Trophoblast cell (in vitro differentiated cells and primary cell): ENCODE data around the gene FKBP11.
A peak's percentile ranks its signal among the peaks of the same experiment; 100 is the strongest.

Source experiments
- DNase-seq, 2 donors: peaks; one replicate each; pipeline ENCODE4 v3.0.0-alpha.2; 2016
- H2AFZ ChIP-seq: 2 replicates; pipeline ENCODE4 v1.6.1; 2013; ENCODE audit warnings: low read length, moderate library complexity, mild to moderate bottlenecking; ENCODE audit not compliant: insufficient read depth, poor library complexity
- H2AK5ac ChIP-seq: 2 replicates; pipeline ENCODE4 v1.6.1; 2013; ENCODE audit warnings: mild to moderate bottlenecking, low read length
- H2BK120ac ChIP-seq: 2 replicates; pipeline ENCODE4 v1.6.1; 2013; ENCODE audit warnings: low read length, mild to moderate bottlenecking, moderate library complexity; ENCODE audit not compliant: insufficient read depth, poor library complexity
- H2BK12ac ChIP-seq: 2 replicates; pipeline ENCODE4 v1.6.1; 2013; ENCODE audit warnings: mild to moderate bottlenecking, low read length, moderate library complexity
- H2BK5ac ChIP-seq: 2 replicates; pipeline ENCODE4 v1.6.1; 2013; ENCODE audit warnings: low read length, low read depth, moderate library complexity, mild to moderate bottlenecking; ENCODE audit not compliant: poor library complexity
- H3K14ac ChIP-seq: 2 replicates; pipeline ENCODE4 v1.6.1; 2013; ENCODE audit warnings: mild to moderate bottlenecking, low read length
- H3K18ac ChIP-seq: 2 replicates; pipeline ENCODE4 v1.6.1; 2013; ENCODE audit warnings: mild to moderate bottlenecking, low read length
- H3K23ac ChIP-seq: 2 replicates; pipeline ENCODE4 v1.6.1; 2013; ENCODE audit warnings: low read length
- H3K27ac ChIP-seq: 2 replicates; pipeline ENCODE4 v1.5.1; 2013; ENCODE audit warnings: low read depth, mild to moderate bottlenecking, inconsistent platforms, low read length, moderate library complexity
- H3K27me3 ChIP-seq: 2 replicates; pipeline ENCODE4 v1.6.1; 2013; ENCODE audit warnings: inconsistent platforms, mild to moderate bottlenecking, low read length, moderate library complexity; ENCODE audit not compliant: insufficient read depth
- H3K36me3 ChIP-seq, 2 experiments: 1 replicate in 1 of 2; 2 replicates in 1 of 2; pipeline ENCODE4 v1.6.1; 2013; ENCODE audit warnings: low read length in 2 of 2, mild to moderate bottlenecking in 2 of 2, moderate library complexity in 1 of 2; ENCODE audit not compliant: insufficient read depth in 2 of 2, control insufficient read depth in 1 of 2
- H3K4ac ChIP-seq: 2 replicates; pipeline ENCODE4 v1.6.1; 2013; ENCODE audit warnings: low read depth, mild to moderate bottlenecking, low read length, moderate library complexity
- H3K4me1 ChIP-seq, 2 experiments: 1 replicate in 1 of 2; 2 replicates in 1 of 2; pipeline ENCODE4 v1.6.1; 2013; ENCODE audit warnings: low read length in 2 of 2, mild to moderate bottlenecking in 2 of 2, moderate library complexity in 1 of 2; ENCODE audit not compliant: insufficient read depth in 2 of 2, control insufficient read depth in 1 of 2
- H3K4me2 ChIP-seq: 2 replicates; pipeline ENCODE4 v1.6.1; 2013; ENCODE audit warnings: inconsistent platforms, mild to moderate bottlenecking, low read length, moderate library complexity
- H3K4me3 ChIP-seq: 2 replicates; pipeline ENCODE4 v1.5.1; 2013; ENCODE audit warnings: mild to moderate bottlenecking, low read depth, low read length, inconsistent platforms
- H3K79me1 ChIP-seq: one replicate; pipeline ENCODE4 v1.6.1; 2013; ENCODE audit warnings: low read length
- H3K79me2 ChIP-seq: 2 replicates; pipeline ENCODE4 v1.6.1; 2013; ENCODE audit warnings: low read length, mild to moderate bottlenecking; ENCODE audit not compliant: control insufficient read depth, insufficient read depth, poor library complexity
- H3K9ac ChIP-seq: 2 replicates; pipeline ENCODE4 v1.6.1; 2013; ENCODE audit warnings: mild to moderate bottlenecking, low read length
- H3K9me3 ChIP-seq: 2 replicates; pipeline ENCODE4 v1.6.1; 2013; ENCODE audit warnings: low read depth, mild to moderate bottlenecking, control low read depth, inconsistent platforms, low read length; ENCODE audit not compliant: insufficient read depth
- H4K12ac ChIP-seq: 2 replicates; pipeline ENCODE4 v1.6.1; 2013; ENCODE audit warnings: low read depth, mild to moderate bottlenecking, low read length, moderate library complexity
- H4K8ac ChIP-seq: 2 replicates; pipeline ENCODE4 v1.6.1; 2013; ENCODE audit warnings: low read depth, mild to moderate bottlenecking, low read length, moderate library complexity
- H4K91ac ChIP-seq: one replicate; pipeline ENCODE4 v1.6.1; 2013; ENCODE audit warnings: low read depth, mild to moderate bottlenecking, low read length, moderate library complexity
- WGBS: extraction: QIAGEN DNeasy Blood & Tissue Kit; methylation state at CpG from one replicate; pipeline ENCODE4 v1.1.7; 2013; ENCODE audit warnings: missing lambda C conversion rate; ENCODE audit not compliant: insufficient read length, insufficient coverage; ENCODE audit errors: extremely low coverage; 5-methylcytosine and 5-hydroxymethylcytosine counted together

Gene FKBP11

GRCh38 chr12:48943221-48943620 is 17.9 kb upstream of the FKBP11 start:
- no peak overlapping the region for H3K14ac ChIP-seq

GRCh38 chr12:48940181-48940580 is 14.9 kb upstream of the FKBP11 start:
- Histone ChIP-seq H3K18ac (no peak overlapping the region), H3K36me3 (peaks cover 40 to 56% of the 10 kb centered on the region in 2 experiments), H3K79me1 (no peaks in the 10 kb centered on the region), H2BK5ac (no peak overlapping the region), H3K4me2 (no peak overlapping the region), H3K14ac (no peak overlapping the region), H3K4me1 (no peaks in the 10 kb centered on the region), H4K91ac (no peak overlapping the region), H3K4ac (no peak overlapping the region), H3K27me3 (no peaks in the 10 kb centered on the region), H3K4me3 (no peak overlapping the region), H3K27ac (no peak overlapping the region), H3K9me3 (no peaks in the 10 kb centered on the region), H2AFZ (no peak overlapping the region), H2BK12ac (no peak overlapping the region), H3K9ac (no peak overlapping the region), H4K8ac (no peak overlapping the region), H3K79me2 (no peaks in the 10 kb centered on the region), H4K12ac (no peak overlapping the region), H3K23ac (no peak overlapping the region), H2BK120ac (no peak overlapping the region), H2AK5ac (no peak overlapping the region)
- DNase-seq: peak in 1 of 2 donors; percentile 14
- WGBS: no CpG with 5 or more reads among the region's 3 CpGs

More at GRCh38 chr12:48943221-48943620, 17.9 kb upstream of the FKBP11 start:
- no peak overlapping the region for H2BK5ac ChIP-seq
- H3K79me1 ChIP-seq: no peaks in the 10 kb centered on the region
- no peak overlapping the region for H4K12ac ChIP-seq
- no peaks in the 10 kb centered on the region for H3K79me2 ChIP-seq
- no CpG with 5 or more reads among the region's 4 CpGs for WGBS
- no peak overlapping the region for H3K9ac ChIP-seq
- no peak overlapping the region for H3K4ac ChIP-seq
- H3K4me3 ChIP-seq: no peak overlapping the region
- no peaks in the 10 kb centered on the region for H3K4me1 ChIP-seq
- H3K36me3 ChIP-seq: peaks cover 25 to 33% of the 10 kb centered on the region in 2 experiments
- H3K27me3 ChIP-seq: no peaks in the 10 kb centered on the region
- H4K8ac ChIP-seq: no peak overlapping the region
- H3K9me3 ChIP-seq: no peaks in the 10 kb centered on the region
- H2AK5ac ChIP-seq: no peak overlapping the region
- H3K18ac ChIP-seq: no peak overlapping the region
- no peak overlapping the region for H3K4me2 ChIP-seq
- no peak overlapping the region for H2BK12ac ChIP-seq
- H2BK120ac ChIP-seq: no peak overlapping the region
- H3K23ac ChIP-seq: no peak overlapping the region
- H2AFZ ChIP-seq: no peak overlapping the region
- no peak for DNase-seq
- H4K91ac ChIP-seq: no peak overlapping the region
- H3K27ac ChIP-seq: no peak overlapping the region

DNA sequence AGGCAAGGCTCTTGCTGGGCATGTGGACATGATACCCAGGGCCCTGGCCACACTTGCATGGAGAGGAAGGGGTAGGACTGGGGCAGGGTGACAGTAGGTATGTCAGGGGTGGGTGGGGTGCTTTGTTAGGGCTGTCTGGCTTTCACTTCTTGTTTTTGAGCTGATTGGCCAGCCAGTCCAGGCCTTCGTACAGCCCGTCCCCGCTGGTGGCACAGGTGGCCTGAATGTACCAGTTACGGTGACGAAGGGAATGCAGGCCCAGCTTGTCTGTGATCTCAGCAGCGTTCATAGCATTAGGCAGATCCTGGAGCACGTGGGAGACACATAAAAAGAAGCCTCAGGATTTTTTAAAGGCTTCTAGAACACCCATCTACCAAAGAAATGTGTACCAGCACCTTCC is 13.5 kb upstream of the FKBP11 start:
- Histone ChIP-seq H2BK5ac (no peak overlapping the region), H3K18ac (no peak overlapping the region), H4K91ac (no peak overlapping the region), H3K4me1 (no peaks in the 10 kb centered on the region), H3K79me1 (no peaks in the 10 kb centered on the region), H3K4ac (no peak overlapping the region), H3K9ac (no peak overlapping the region), H4K8ac (no peak overlapping the region), H2AFZ (no peak overlapping the region), H2BK12ac (no peak overlapping the region), H2AK5ac (no peak overlapping the region), H2BK120ac (no peak overlapping the region), H3K27ac (no peak overlapping the region), H3K36me3 (peaks cover 45 to 63% of the 10 kb centered on the region in 2 experiments), H3K4me3 (no peak overlapping the region), H3K4me2 (no peak overlapping the region), H3K27me3 (no peaks in the 10 kb centered on the region), H3K9me3 (no peaks in the 10 kb centered on the region), H3K14ac (no peak overlapping the region), H3K23ac (no peak overlapping the region), H4K12ac (no peak overlapping the region), H3K79me2 (no peaks in the 10 kb centered on the region)
- DNase-seq: no peak
- WGBS: no CpG with 5 or more reads among the region's 7 CpGs

GRCh38 chr12:48937170-48937569 is 11.9 kb upstream of the FKBP11 start:
- no CpG with 5 or more reads among the region's 6 CpGs for WGBS
- no peak overlapping the region for H2AK5ac ChIP-seq

More at GRCh38 chr12:48937170-48937569, 11.9 kb upstream of the FKBP11 start:
- H3K23ac ChIP-seq: no peak overlapping the region
- no peak overlapping the region for H4K12ac ChIP-seq
- H3K9me3 ChIP-seq: peaks cover 2% of the 10 kb centered on the region
- H3K27ac ChIP-seq: no peak overlapping the region
- H2AFZ ChIP-seq: no peak overlapping the region
- H2BK12ac ChIP-seq: no peak overlapping the region
- H4K8ac ChIP-seq: no peak overlapping the region
- no peak overlapping the region for H3K4ac ChIP-seq
- no peak for DNase-seq
- H3K14ac ChIP-seq: no peak overlapping the region
- H2BK5ac ChIP-seq: no peak overlapping the region
- no peak overlapping the region for H3K18ac ChIP-seq
- no peaks in the 10 kb centered on the region for H3K27me3 ChIP-seq
- H3K79me2 ChIP-seq: no peaks in the 10 kb centered on the region
- no peaks in the 10 kb centered on the region for H3K79me1 ChIP-seq
- H3K4me2 ChIP-seq: no peak overlapping the region
- H3K36me3 ChIP-seq: peaks cover 52 to 73% of the 10 kb centered on the region in 2 experiments
- H4K91ac ChIP-seq: no peak overlapping the region
- H3K4me1 ChIP-seq: no peaks in the 10 kb centered on the region
- H3K4me3 ChIP-seq: no peak overlapping the region
- H3K9ac ChIP-seq: no peak overlapping the region
- H2BK120ac ChIP-seq: no peak overlapping the region
